OCI-LY7 (cell line): ENCODE measurements around the gene PDK2. TPM values are rescaled to one million over a fixed set of nuclear protein-coding genes. Genes with fewer than 3 reads are reported as not detected.

Experiments
- BruUV-seq: library from RNA; stranded (reverse); fragments of 400-500 nt; replicated peaks from 2 replicates; lab custom pipeline; 2021; lab: Mats Ljungman, UMichigan
- CTCF ChIA-PET: fragments of 300-600 bp; sonication (Branson Sonifier 250); formaldehyde crosslinking; loops from one replicate; lab custom pipeline; 2022; ENCODE audit warnings: antibody characterized with exemption; ENCODE audit not compliant: unreplicated experiment; lab: Charles Lee
- POLR2A ChIA-PET: fragments of 300-600 bp; sonication (Branson Sonifier 250); formaldehyde crosslinking; loops from one replicate; lab custom pipeline; 2022; ENCODE audit warnings: antibody characterized with exemption; lab: Charles Lee
- DNase-seq: peaks from one replicate; pipeline ENCODE4 v3.0.0-alpha.2; 2015; ENCODE audit warnings: low spot score
- H2AFZ ChIP-seq: fragments of 200-600 bp; sonication (generic), shearing (Covaris generic); 2 replicates; pipeline ENCODE4 v1.6.1; 2014; ENCODE audit warnings: mild to moderate bottlenecking, antibody characterized with exemption, low read length, moderate library complexity
- H3K27ac ChIP-seq: fragments of 200-600 bp; sonication (generic); 2 replicates; pipeline ENCODE4 v1.5.1; 2014; ENCODE audit warnings: mixed run types, low read depth, mild to moderate bottlenecking, moderate library complexity, low read length, inconsistent platforms; ENCODE audit not compliant: poor library complexity, severe bottlenecking
- H3K36me3 ChIP-seq: fragments of 200-600 bp; sonication (generic); 2 replicates; pipeline ENCODE4 v1.6.1; 2014; ENCODE audit warnings: mild to moderate bottlenecking, antibody characterized with exemption, low read length, moderate library complexity, mixed read lengths; ENCODE audit not compliant: insufficient read depth
- H3K4me1 ChIP-seq: fragments of 200-600 bp; sonication (generic); 2 replicates; pipeline ENCODE4 v1.5.1; 2014; ENCODE audit warnings: mild to moderate bottlenecking, low read length; ENCODE audit not compliant: insufficient read depth, poor library complexity, severe bottlenecking
- H3K4me2 ChIP-seq: fragments of 200-600 bp; sonication (generic); 2 replicates; pipeline ENCODE4 v1.6.1; 2014; ENCODE audit warnings: mild to moderate bottlenecking, low read length
- H3K4me3 ChIP-seq: fragments of 200-600 bp; sonication (generic); 2 replicates; pipeline ENCODE4 v1.5.1; 2014; ENCODE audit warnings: mild to moderate bottlenecking, low read depth, low read length; ENCODE audit not compliant: poor library complexity, severe bottlenecking
- H3K79me2 ChIP-seq: fragments of 200-600 bp; sonication (generic); 2 replicates; pipeline ENCODE4 v1.6.1; 2016; ENCODE audit warnings: low read depth, mild to moderate bottlenecking, low read length, moderate library complexity, mixed read lengths; ENCODE audit not compliant: insufficient read depth
- H3K9me2 ChIP-seq: fragments of 200-600 bp; sonication (generic); 2 replicates; pipeline ENCODE4 v1.6.1; 2016; ENCODE audit warnings: mild to moderate bottlenecking, low read length, mixed read lengths; ENCODE audit not compliant: insufficient read depth
- H3K9me3 ChIP-seq: fragments of 200-600 bp; sonication (generic); 2 replicates; pipeline ENCODE4 v1.6.1; 2014; ENCODE audit warnings: mild to moderate bottlenecking, mixed run types, low read length, mixed read lengths
- H4K20me1 ChIP-seq: fragments of 200-600 bp; sonication (generic); 2 replicates; pipeline ENCODE4 v1.6.1; 2014; ENCODE audit warnings: mild to moderate bottlenecking, antibody characterized with exemption, low read length, moderate library complexity, mixed read lengths; ENCODE audit not compliant: insufficient read depth
- CTCF ChIP-seq: fragments of 200-600 bp; sonication (generic); conservative IDR thresholded peaks from 2 replicates; pipeline ENCODE4 v1.5.1; 2014; ENCODE audit warnings: mild to moderate bottlenecking, antibody characterized with exemption, low read length, moderate library complexity, mixed read lengths
- EZH2phosphoT487 ChIP-seq: fragments of 200-600 bp; sonication (generic); IDR thresholded peaks from 2 replicates; pipeline ENCODE4 v1.6.1; 2018; ENCODE audit warnings: low read depth, borderline replicate concordance, mild to moderate bottlenecking, mixed run types, antibody characterized with exemption, low read length, moderate library complexity, mixed read lengths
- intact Hi-C: fragments of 100-400 bp; cut with micrococcal nuclease; formaldehyde crosslinking; loops from one replicate; pipeline ENCODE4 v1.10.0; 2022; ENCODE audit not compliant: unreplicated experiment
- total RNA-seq, 2 experiments: library from RNA; depleted of rRNA in 1 of 2; stranded (reverse); fragments of >200 nt in 1 of 2; shearing (Covaris generic) in 1 of 2; gene quantifications; 2 replicates each; pipeline ENCODE4 v1.2.3, GENCODE V29; 2014 to 2022

PDK2 gene
- total RNA-seq, 2 experiments from 2014 or later: 21.8 to 27.7 TPM

GRCh38 chr17:50078430-50078829, 16.7 kb upstream of the PDK2 start:
- H3K4me3 ChIP-seq: no peak overlapping the region
- peaks cover 51% of the 10 kb centered on the region for H3K36me3 ChIP-seq
- ChIA-PET POLR2A (interaction anchor here (0.5 kb wide), 1 partner anchor 80 kb away, joined by 3 read pairs; no protein-coding TSS in a partner anchor), CTCF (interaction anchor here (1.2 to 1.3 kb wide), 2 partner anchors 16 to 21 kb away, joined by 4 to 5 read pairs; no protein-coding TSS in a partner anchor)
- H4K20me1 ChIP-seq: no peaks in the 10 kb centered on the region
- no peaks in the 10 kb centered on the region for H3K79me2 ChIP-seq
- TF ChIP-seq EZH2phosphoT487 (no peak), CTCF (no peak)
- peaks cover 5% of the 10 kb centered on the region; the same call in 1 of the 2 replicates for H3K9me3 ChIP-seq
- no peak overlapping the region for H3K4me2 ChIP-seq
- H3K27ac ChIP-seq: no peak overlapping the region
- H2AFZ ChIP-seq: no peak overlapping the region
- no peaks in the 10 kb centered on the region for H3K9me2 ChIP-seq
- no TSS peak for BruUV-seq
- intact Hi-C loops: no loop called here
- peaks cover 42% of the 10 kb centered on the region for H3K4me1 ChIP-seq
- DNase-seq: no peak

GRCh38 chr17:50079334-50080095, 15.6 kb upstream of the PDK2 start:
- BruUV-seq: no TSS peak
- TF ChIP-seq EZH2phosphoT487 (no peak), CTCF (peak; percentile 91)
- Histone ChIP-seq H3K4me3 (no peak overlapping the region), H2AFZ (no peak overlapping the region; the same call in 1 of the 2 replicates), H3K9me2 (no peaks in the 10 kb centered on the region), H3K9me3 (peaks cover 5% of the 10 kb centered on the region; the same call in 1 of the 2 replicates), H3K36me3 (peaks cover 47% of the 10 kb centered on the region), H4K20me1 (no peaks in the 10 kb centered on the region), H3K27ac (peak overlapping the region; percentile 91), H3K79me2 (no peaks in the 10 kb centered on the region), H3K4me1 (peaks cover 42% of the 10 kb centered on the region), H3K4me2 (peak overlapping the region; percentile 66)
- peak; percentile 57 for DNase-seq
- ChIA-PET POLR2A (no interaction called here), CTCF (interaction anchor here (0.7 kb wide), 1 partner anchor 47 kb away, joined by 4 read pairs; no protein-coding TSS in a partner anchor)
- intact Hi-C loops: no loop called here
